Keratinocyte (primary cell): ENCODE measurements around the gene FARP1. TPM values are rescaled to one million over a fixed set of nuclear protein-coding genes. Genes with fewer than 3 reads are reported as not detected.

Source experiments
- DNase-seq: peaks from one replicate; pipeline ENCODE4 v3.0.0-alpha.2; 2011; ENCODE audit warnings: low read depth, missing footprints, low spot score
- FAIRE-seq: peaks from 2 replicates; lab custom pipeline; 2011; peaks lifted over from hg19 to GRCh38; lab: Jason Lieb, UNC
- H2AFZ ChIP-seq: 2 replicates; pipeline ENCODE4 v1.6.0; 2012; ENCODE audit warnings: low read length, control low read depth, inconsistent platforms; ENCODE audit not compliant: control insufficient read depth
- H3K27ac ChIP-seq: 2 replicates; pipeline ENCODE4 v1.5.1; 2011; ENCODE audit warnings: low read length; ENCODE audit not compliant: control insufficient read depth, insufficient read depth
- H3K27me3 ChIP-seq: 3 replicates; pipeline ENCODE4 v1.6.0; 2011; ENCODE audit warnings: low read length; ENCODE audit not compliant: control insufficient read depth, insufficient read depth; ENCODE audit errors: extremely low read depth
- H3K36me3 ChIP-seq, 2 experiments: 2 replicates in 1 of 2; 3 replicates in 1 of 2; pipeline ENCODE4 v1.5.1; 2011; ENCODE audit warnings: low read length in 2 of 2, mild to moderate bottlenecking in 1 of 2; ENCODE audit not compliant: control insufficient read depth in 2 of 2, insufficient read depth in 2 of 2; ENCODE audit errors: extremely low read depth in 1 of 2
- H3K4me1 ChIP-seq: 3 replicates; pipeline ENCODE4 v1.5.1; 2011; ENCODE audit warnings: low read length; ENCODE audit not compliant: control insufficient read depth, insufficient read depth; ENCODE audit errors: extremely low read depth
- H3K4me2 ChIP-seq: 3 replicates; pipeline ENCODE4 v1.6.0; 2011; ENCODE audit warnings: low read depth, low read length; ENCODE audit not compliant: control insufficient read depth, insufficient read depth; ENCODE audit errors: extremely low read depth
- H3K4me3 ChIP-seq, 3 experiments: fragments of 200-600 bp in 1 of 3; sonication (generic) in 1 of 3; 2 replicates in 2 of 3; 3 replicates in 1 of 3; pipeline ENCODE4 v1.5.1; 2011 to 2016; ENCODE audit warnings: low read length in 3 of 3, mild to moderate bottlenecking in 3 of 3, control low read depth in 2 of 3, inconsistent platforms in 1 of 3, low read depth in 1 of 3, mixed read lengths in 1 of 3, mixed run types in 1 of 3, moderate library complexity in 1 of 3; ENCODE audit not compliant: control insufficient read depth in 2 of 3, insufficient read depth in 2 of 3; ENCODE audit errors: extremely low read depth in 1 of 3
- H3K79me2 ChIP-seq: 2 replicates; pipeline ENCODE4 v1.6.0; 2012; ENCODE audit warnings: low read length; ENCODE audit not compliant: control insufficient read depth, insufficient read depth
- H3K9ac ChIP-seq: 3 replicates; pipeline ENCODE4 v1.6.0; 2011; ENCODE audit warnings: low read length; ENCODE audit not compliant: control insufficient read depth, insufficient read depth; ENCODE audit errors: extremely low read depth
- H3K9me1 ChIP-seq: 3 replicates; pipeline ENCODE4 v1.6.0; 2011; ENCODE audit warnings: low read length; ENCODE audit not compliant: control insufficient read depth, insufficient read depth; ENCODE audit errors: extremely low read depth
- H3K9me3 ChIP-seq: 2 replicates; pipeline ENCODE4 v1.5.1; 2012; ENCODE audit warnings: low read depth, low read length; ENCODE audit not compliant: control insufficient read depth
- H4K20me1 ChIP-seq: 3 replicates; pipeline ENCODE4 v1.6.0; 2011; ENCODE audit warnings: low read length; ENCODE audit not compliant: control insufficient read depth, insufficient read depth; ENCODE audit errors: extremely low read depth
- CTCF ChIP-seq, 3 experiments: IDR thresholded peaks in 1 of 3; conservative IDR thresholded peaks in 1 of 3; optimal IDR thresholded peaks in 1 of 3; 2 replicates in 2 of 3; 3 replicates in 1 of 3; pipeline versions ENCODE3 to v1.5.1; 2011; ENCODE audit warnings: low read length in 3 of 3, mild to moderate bottlenecking in 3 of 3, moderate library complexity in 2 of 3, control low read depth in 1 of 3, inconsistent platforms in 1 of 3; ENCODE audit not compliant: insufficient read depth in 2 of 3; ENCODE audit errors: extremely low read depth in 1 of 3
- EZH2 ChIP-seq: IDR thresholded peaks from one replicate; pipeline ENCODE4 v1.6.1; 2012; ENCODE audit warnings: inconsistent platforms, mild to moderate bottlenecking, low read length, moderate library complexity
- dilution Hi-C: fragments of 300-500 bp; cut with MboI; formaldehyde crosslinking; loops from one replicate; pipeline ENCODE4 v1.7.0; 2020; ENCODE audit warnings: low sequenced_read_pairs; ENCODE audit not compliant: extremely low pct_ligation_motif_present
- polyA plus RNA-seq, 5 experiments: library from polyadenylated mRNA; depleted of rRNA in 3 of 5; stranded (reverse) in 3 of 5; stranded (forward) in 1 of 5; unstranded in 1 of 5; fragments of >200 nt; gene quantifications; 1 replicate in 1 of 5; 2 replicates in 3 of 5; 3 replicates in 1 of 5; pipeline versions ENCODE4 v1.2.1 to v1.2.3, GENCODE V29; 2011 to 2012; ENCODE audit warnings: missing spikeins in 2 of 5, low read depth in 1 of 5, low replicate concordance in 1 of 5

FARP1 gene
- polyA plus RNA-seq, 1 donor (not counting 4 experiments of a cell fraction or from before 2014, with no cell fraction given) = 10.3 TPM

- DNase-seq (no peak), FAIRE-seq (no peak)
- Histone ChIP-seq H3K36me3 (no peaks in the 10 kb centered on the region), H4K20me1 (no peaks in the 10 kb centered on the region), H3K9ac (no peak overlapping the region), H3K79me2 (no peaks in the 10 kb centered on the region), H3K9me3 (no peaks in the 10 kb centered on the region), H3K4me1 (peaks cover 2% of the 10 kb centered on the region), H3K27ac (no peak overlapping the region), H3K4me2 (no peak overlapping the region), H3K4me3 (no peak overlapping the region), H3K27me3 (no peaks in the 10 kb centered on the region), H2AFZ (no peak overlapping the region), H3K9me1 (no peaks in the 10 kb centered on the region)
- TF ChIP-seq EZH2 (no peak), CTCF (optimal IDR thresholded peaks at IDR 0.05 in 1 of 3, IDR thresholded peaks at IDR 0.05 in 1 of 3, conservative IDR thresholded peaks at IDR 0.05 in 1 of 3; ENCODE audit: extremely low read depth in 1 of 3, insufficient read depth in 2 of 3, low read length in 3 of 3) (no peak)
- dilution Hi-C loops = no loop called here
These were observed 161.0 kb downstream of the FARP1 start for GRCh38 chr13:98303858-98304257.

GRCh38 chr13:98305670-98306069 is 162.8 kb downstream of the FARP1 start:
- Histone ChIP-seq H3K4me1 (peaks cover 2% of the 10 kb centered on the region), H4K20me1 (no peaks in the 10 kb centered on the region), H3K9me1 (no peaks in the 10 kb centered on the region), H2AFZ (no peak overlapping the region), H3K27me3 (no peaks in the 10 kb centered on the region), H3K9ac (no peak overlapping the region), H3K4me2 (no peak overlapping the region), H3K27ac (no peak overlapping the region), H3K79me2 (no peaks in the 10 kb centered on the region), H3K36me3 (no peaks in the 10 kb centered on the region), H3K9me3 (no peaks in the 10 kb centered on the region), H3K4me3 (no peak overlapping the region)
- no peak for FAIRE-seq
- dilution Hi-C loops = no loop called here
- no peak for TF ChIP-seq CTCF (optimal IDR thresholded peaks at IDR 0.05 in 1 of 3, IDR thresholded peaks at IDR 0.05 in 1 of 3, conservative IDR thresholded peaks at IDR 0.05 in 1 of 3; ENCODE audit: extremely low read depth in 1 of 3, insufficient read depth in 2 of 3, low read length in 3 of 3)
- TF ChIP-seq EZH2 = no peak
- no peak for DNase-seq
